Measurements from ENCODE around the gene UBE2C. TPM values are rescaled to one million over a fixed set of nuclear protein-coding genes. Genes with fewer than 3 reads are reported as not detected.
A peak's percentile ranks its signal among the peaks of the same experiment; 100 is the strongest.
"Not testable (repeated sequence)": the region's sequence is repeated elsewhere in the genome, so short reads cannot be mapped to it uniquely, and the experiment has no call there.

The UBE2C gene
- total RNA-seq: 63.9 and 69.0 TPM in 2 replicates
- long read RNA-seq, transcript UBE2C-204 (6 exons, 850 nt): major isoform, 15 of 19 reads
- long read RNA-seq, partial matches to known transcripts: 1 of 19 reads
- long read RNA-seq, other reads (novel, unspliced or antisense): 1 of 19 reads

DNA sequence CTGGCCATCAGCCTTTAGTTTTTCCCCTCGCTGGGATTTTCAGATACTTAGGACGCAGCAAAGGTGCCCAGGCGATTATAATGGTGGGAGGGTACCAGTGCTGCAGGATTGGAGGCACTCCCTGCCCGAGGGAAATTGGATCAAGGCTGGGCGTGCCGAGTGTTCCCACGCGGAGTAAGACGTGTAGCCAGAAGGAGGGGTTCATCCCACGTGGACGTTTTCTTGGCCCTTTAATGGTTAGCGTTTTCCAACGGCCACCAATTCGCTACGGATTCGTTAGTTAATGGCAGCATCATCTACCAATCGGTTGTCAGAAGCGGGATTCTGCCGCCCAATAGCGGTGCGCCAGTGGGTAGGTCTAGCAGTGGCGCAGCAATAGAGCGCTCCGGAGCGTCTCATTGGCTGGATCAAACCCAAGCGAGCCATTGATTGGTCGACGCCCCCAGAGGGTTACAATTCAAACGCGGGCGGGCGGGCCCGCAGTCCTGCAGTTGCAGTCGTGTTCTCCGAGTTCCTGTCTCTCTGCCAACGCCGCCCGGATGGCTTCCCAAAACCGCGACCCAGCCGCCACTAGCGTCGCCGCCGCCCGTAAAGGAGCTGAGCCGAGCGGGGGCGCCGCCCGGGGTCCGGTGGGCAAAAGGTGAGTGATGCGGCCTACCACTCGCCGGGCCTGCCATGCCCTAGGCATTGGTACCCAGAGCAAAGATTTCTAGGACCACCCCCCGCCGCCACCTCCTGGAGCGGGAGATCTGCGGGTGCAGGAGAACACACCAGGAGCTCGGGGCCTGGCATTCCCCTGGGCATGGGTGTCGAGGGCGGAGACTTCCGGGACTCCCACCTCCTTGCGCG, at the start of gene UBE2C:
TSS of gene UBE2C (plus strand) at position 488 of the 849 bp plus-strand sequence. CDS start at position 540, 52 bp downstream.
- Mint-ChIP-seq H3K27me3 (no peaks in the 10 kb centered on the region), H3K27ac (peak within 1 kb of the TSS; percentile 80), H3K36me3 (ENCODE audit: insufficient read depth) (peaks cover 24% of the 10 kb centered on the region), H3K4me3 (ENCODE audit: low read depth) (peak within 1 kb of the TSS; percentile 83), H3K4me1 (ENCODE audit: low read depth) (peaks cover 14% of the 10 kb centered on the region), H3K9me3 (ENCODE audit: low read depth) (no peaks in the 10 kb centered on the region)
- DNase-seq (ENCODE audit: low spot score, unreplicated experiment): peak; percentile 93
- no peak for TF ChIP-seq CTCF (IDR thresholded peaks at IDR 0.05; ENCODE audit: unreplicated experiment)

GRCh38 chr20:45764618-45765282, 47.7 kb upstream of the UBE2C start:
- peaks cover 17% of the 10 kb centered on the region for H3K27me3 Mint-ChIP-seq
- not testable (repeated sequence) for H3K4me3 Mint-ChIP-seq (ENCODE audit: low read depth); H3K27ac Mint-ChIP-seq; H3K36me3 Mint-ChIP-seq (ENCODE audit: insufficient read depth); H3K9me3 Mint-ChIP-seq (ENCODE audit: low read depth); DNase-seq (ENCODE audit: low spot score, unreplicated experiment); H3K4me1 Mint-ChIP-seq (ENCODE audit: low read depth)

GRCh38 chr20:45765307-45765875, 47.1 kb upstream of the UBE2C start:
- peaks cover 4% of the 10 kb centered on the region for H3K9me3 Mint-ChIP-seq (ENCODE audit: low read depth)
- H3K27me3 Mint-ChIP-seq: peaks cover 17% of the 10 kb centered on the region
- H3K4me3 Mint-ChIP-seq (ENCODE audit: low read depth): no peak overlapping the region
- H3K27ac Mint-ChIP-seq: no peak overlapping the region
- H3K36me3 Mint-ChIP-seq (ENCODE audit: insufficient read depth): no peaks in the 10 kb centered on the region
- DNase-seq (ENCODE audit: low spot score, unreplicated experiment): no peak
- no peak for TF ChIP-seq CTCF (IDR thresholded peaks at IDR 0.05; ENCODE audit: unreplicated experiment)
- peaks cover 1% of the 10 kb centered on the region for H3K4me1 Mint-ChIP-seq (ENCODE audit: low read depth)

GRCh38 chr20:45765980-45766379, 46.5 kb upstream of the UBE2C start:
- no peak for TF ChIP-seq CTCF (IDR thresholded peaks at IDR 0.05; ENCODE audit: unreplicated experiment)
- H3K9me3 Mint-ChIP-seq (ENCODE audit: low read depth): no peaks in the 10 kb centered on the region
- peaks cover 17% of the 10 kb centered on the region for H3K27me3 Mint-ChIP-seq
- no peak for DNase-seq (ENCODE audit: low spot score, unreplicated experiment)
- no peak overlapping the region for H3K4me3 Mint-ChIP-seq (ENCODE audit: low read depth)
- no peak overlapping the region for H3K27ac Mint-ChIP-seq
- no peaks in the 10 kb centered on the region for H3K36me3 Mint-ChIP-seq (ENCODE audit: insufficient read depth)
- H3K4me1 Mint-ChIP-seq (ENCODE audit: low read depth): peaks cover 5% of the 10 kb centered on the region

GRCh38 chr20:45768479-45768878, 44.0 kb upstream of the UBE2C start:
- Mint-ChIP-seq H3K9me3 (ENCODE audit: low read depth) (no peaks in the 10 kb centered on the region), H3K4me1 (ENCODE audit: low read depth) (peaks cover 11% of the 10 kb centered on the region), H3K27ac (no peak overlapping the region), H3K27me3 (peaks cover 14% of the 10 kb centered on the region), H3K4me3 (ENCODE audit: low read depth) (no peak overlapping the region), H3K36me3 (ENCODE audit: insufficient read depth) (no peaks in the 10 kb centered on the region)
- no peak for DNase-seq (ENCODE audit: low spot score, unreplicated experiment)
- TF ChIP-seq CTCF (IDR thresholded peaks at IDR 0.05; ENCODE audit: unreplicated experiment): no peak
